Measurements from ENCODE around the gene LRRC23. TPM values are rescaled to one million over a fixed set of nuclear protein-coding genes. Genes with fewer than 3 reads are reported as not detected.

The LRRC23 gene
- total and polyA plus RNA-seq, 2 experiments from 2014 or later = 2.4 to 9.1 TPM

DNA sequence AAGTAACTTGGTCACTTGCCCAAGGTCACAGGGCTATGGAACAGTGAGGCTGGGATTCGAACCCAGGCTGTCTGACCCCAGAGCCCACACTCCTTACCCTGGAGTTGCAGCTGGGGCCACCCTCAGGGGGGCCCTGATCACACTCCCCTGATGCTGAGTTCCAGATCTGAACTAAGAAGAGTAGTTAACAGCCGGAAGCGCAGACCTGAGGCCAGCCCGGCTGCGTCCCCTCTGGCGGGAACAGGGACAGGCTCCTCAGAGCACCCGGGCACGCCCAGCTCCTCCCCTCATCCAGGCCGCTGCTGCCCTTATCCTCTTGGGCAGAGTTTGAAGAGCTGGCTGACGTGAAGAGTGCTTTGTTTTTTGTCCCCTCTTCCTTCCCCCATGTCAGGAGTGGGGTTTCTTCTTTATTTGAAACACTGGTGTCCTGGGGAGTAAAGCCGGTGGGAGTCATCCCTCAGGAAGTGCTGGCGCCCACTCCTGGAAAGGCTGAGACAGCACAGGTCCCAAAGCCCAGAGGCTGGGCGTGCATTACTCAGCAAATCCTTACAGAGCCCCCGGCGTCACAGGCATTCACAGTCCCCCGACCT lies 57.2 kb downstream of the LRRC23 start:
- peaks cover 4% of the 10 kb centered on the region; the same call in 1 of the 2 replicates for H4K20me1 ChIP-seq (replicated peaks; ENCODE audit: insufficient read depth)
- H3K4me3 ChIP-seq = peak overlapping the region; percentile 95
- H3F3A ChIP-seq (replicated peaks; ENCODE audit: low read depth) = peaks cover 39% of the 10 kb centered on the region
- ATAC-seq (peak; percentile 54), DNase-seq (ENCODE audit: low spot score) (peak; percentile 91)
- TF ChIP-seq ZNF114 (CRISPR knock-in tag; IDR thresholded peaks at IDR 0.05) (no peak), EZH2 (IDR thresholded peaks at IDR 0.05; ENCODE audit: low read depth, unreplicated experiment) (no peak), POLR2AphosphoS5 (IDR thresholded peaks at IDR 0.05; ENCODE audit: low read depth) (no peak; the same call in 1 of the 2 replicates), CREB1 (CRISPR knock-in tag; IDR thresholded peaks at IDR 0.05; ENCODE audit: low read depth) (peak; percentile 32; the same call in 1 of the 2 replicates), ZNF331 (CRISPR knock-in tag; IDR thresholded peaks at IDR 0.05; ENCODE audit: low read depth) (no peak), STAT1 (IDR thresholded peaks at IDR 0.05; ENCODE audit: unreplicated experiment) (no peak)
- TF ChIP-seq, protein P1, sequence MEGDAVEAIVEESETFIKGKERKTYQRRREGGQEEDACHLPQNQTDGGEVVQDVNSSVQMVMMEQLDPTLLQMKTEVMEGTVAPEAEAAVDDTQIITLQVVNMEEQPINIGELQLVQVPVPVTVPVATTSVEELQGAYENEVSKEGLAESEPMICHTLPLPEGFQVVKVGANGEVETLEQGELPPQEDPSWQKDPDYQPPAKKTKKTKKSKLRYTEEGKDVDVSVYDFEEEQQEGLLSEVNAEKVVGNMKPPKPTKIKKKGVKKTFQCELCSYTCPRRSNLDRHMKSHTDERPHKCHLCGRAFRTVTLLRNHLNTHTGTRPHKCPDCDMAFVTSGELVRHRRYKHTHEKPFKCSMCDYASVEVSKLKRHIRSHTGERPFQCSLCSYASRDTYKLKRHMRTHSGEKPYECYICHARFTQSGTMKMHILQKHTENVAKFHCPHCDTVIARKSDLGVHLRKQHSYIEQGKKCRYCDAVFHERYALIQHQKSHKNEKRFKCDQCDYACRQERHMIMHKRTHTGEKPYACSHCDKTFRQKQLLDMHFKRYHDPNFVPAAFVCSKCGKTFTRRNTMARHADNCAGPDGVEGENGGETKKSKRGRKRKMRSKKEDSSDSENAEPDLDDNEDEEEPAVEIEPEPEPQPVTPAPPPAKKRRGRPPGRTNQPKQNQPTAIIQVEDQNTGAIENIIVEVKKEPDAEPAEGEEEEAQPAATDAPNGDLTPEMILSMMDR (conservative IDR thresholded peaks at IDR 0.05; ENCODE audit: low read depth in 2 of 2) = peak; percentile 63 to 80
- H3K9me2 ChIP-seq (ENCODE audit: insufficient read depth) = no peaks in the 10 kb centered on the region
- H3K36me3 ChIP-seq (ENCODE audit: insufficient read depth) = peaks cover 15% of the 10 kb centered on the region
- no peaks in the 10 kb centered on the region for H3K9me3 Mint-ChIP-seq
- H3K4me3 Mint-ChIP-seq = peak overlapping the region; percentile 86
- peaks cover 51% of the 10 kb centered on the region for H3K4me1 Mint-ChIP-seq
- no peaks in the 10 kb centered on the region for H3K27me3 ChIP-seq (ENCODE audit: insufficient read depth)
- H3K27ac ChIP-seq (ENCODE audit: low read depth) = peak overlapping the region; percentile 91
- peak overlapping the region; percentile 98 for H3K27ac Mint-ChIP-seq
- peaks cover 25% of the 10 kb centered on the region for H3K27me3 Mint-ChIP-seq (ENCODE audit: insufficient read depth, low read depth, poor library complexity)
- H3K4me1 ChIP-seq (ENCODE audit: insufficient read depth) = peaks cover 38% of the 10 kb centered on the region
- H3K4me2 ChIP-seq = peak overlapping the region; percentile 98
- peaks cover 29% of the 10 kb centered on the region for H3K36me3 Mint-ChIP-seq (ENCODE audit: low read depth)
- H3K79me2 ChIP-seq (replicated peaks; ENCODE audit: insufficient read depth) = peaks cover 17% of the 10 kb centered on the region
- peak overlapping the region; percentile 83; the same call in 1 of the 2 replicates for H2AFZ ChIP-seq

DNA sequence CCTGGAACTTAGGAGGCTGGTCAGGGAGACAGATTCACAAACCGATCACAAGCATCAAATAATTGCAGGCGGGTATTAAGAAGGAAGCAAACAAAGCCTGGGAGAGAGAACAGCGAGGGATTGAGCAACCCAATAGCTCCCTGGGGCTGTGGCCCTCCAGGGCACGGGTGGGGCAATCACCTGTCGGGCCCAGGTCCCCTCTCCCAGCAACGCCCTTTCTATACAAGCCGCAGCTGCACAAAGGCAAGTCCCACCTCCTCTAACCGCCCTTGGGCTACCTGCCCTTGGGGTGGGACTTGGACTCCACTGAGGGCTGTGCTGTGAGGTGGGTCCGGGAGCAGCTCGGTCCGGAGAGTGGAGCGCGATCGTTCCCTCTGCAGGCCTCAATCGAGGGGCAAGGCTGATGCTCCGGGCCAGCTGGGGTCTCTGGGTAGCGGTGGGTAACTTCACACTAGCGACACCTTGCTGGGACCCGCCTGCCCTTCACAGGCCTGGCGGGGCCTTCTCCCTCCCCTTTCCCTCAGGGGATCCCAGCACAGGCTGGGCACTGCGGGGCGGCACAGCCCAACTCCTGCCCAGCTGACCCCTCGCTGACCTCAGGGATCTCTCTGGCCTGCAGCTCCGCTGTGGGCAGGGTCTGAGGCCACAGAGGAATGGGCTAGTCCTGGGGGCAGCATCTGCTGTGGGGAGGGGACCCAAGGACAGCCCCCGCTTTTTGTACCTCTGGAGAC lies 57.8 kb downstream of the LRRC23 start:
- Histone ChIP-seq H3K4me1 (ENCODE audit: insufficient read depth) (peaks cover 38% of the 10 kb centered on the region), H3K79me2 (replicated peaks; ENCODE audit: insufficient read depth) (peaks cover 21% of the 10 kb centered on the region), H3K27ac (ENCODE audit: low read depth) (peak overlapping the region; percentile 91), H3K27me3 (ENCODE audit: insufficient read depth) (no peaks in the 10 kb centered on the region), H3F3A (replicated peaks; ENCODE audit: low read depth) (peaks cover 45% of the 10 kb centered on the region), H2AFZ (peak overlapping the region; percentile 83), H3K36me3 (ENCODE audit: insufficient read depth) (peaks cover 15% of the 10 kb centered on the region), H3K4me3 (peak overlapping the region; percentile 95), H3K9me2 (ENCODE audit: insufficient read depth) (no peaks in the 10 kb centered on the region), H4K20me1 (replicated peaks; ENCODE audit: insufficient read depth) (peaks cover 4% of the 10 kb centered on the region; the same call in 1 of the 2 replicates), H3K4me2 (peak overlapping the region; percentile 98)
- Mint-ChIP-seq H3K4me3 (peak overlapping the region; percentile 86), H3K27ac (peak overlapping the region; percentile 98), H3K36me3 (ENCODE audit: low read depth) (peaks cover 35% of the 10 kb centered on the region), H3K9me3 (no peaks in the 10 kb centered on the region), H3K27me3 (ENCODE audit: insufficient read depth, low read depth, poor library complexity) (peaks cover 25% of the 10 kb centered on the region), H3K4me1 (peaks cover 51% of the 10 kb centered on the region)
- DNase-seq (ENCODE audit: low spot score) (peak; percentile 58), ATAC-seq (peak; percentile 9)
- TF ChIP-seq ZNF331 (CRISPR knock-in tag; IDR thresholded peaks at IDR 0.05; ENCODE audit: low read depth) (no peak), EZH2 (IDR thresholded peaks at IDR 0.05; ENCODE audit: low read depth, unreplicated experiment) (no peak), REST (IDR thresholded peaks at IDR 0.05; ENCODE audit: unreplicated experiment) (no peak), STAT1 (IDR thresholded peaks at IDR 0.05; ENCODE audit: unreplicated experiment) (no peak)
- TF ChIP-seq, protein P2, sequence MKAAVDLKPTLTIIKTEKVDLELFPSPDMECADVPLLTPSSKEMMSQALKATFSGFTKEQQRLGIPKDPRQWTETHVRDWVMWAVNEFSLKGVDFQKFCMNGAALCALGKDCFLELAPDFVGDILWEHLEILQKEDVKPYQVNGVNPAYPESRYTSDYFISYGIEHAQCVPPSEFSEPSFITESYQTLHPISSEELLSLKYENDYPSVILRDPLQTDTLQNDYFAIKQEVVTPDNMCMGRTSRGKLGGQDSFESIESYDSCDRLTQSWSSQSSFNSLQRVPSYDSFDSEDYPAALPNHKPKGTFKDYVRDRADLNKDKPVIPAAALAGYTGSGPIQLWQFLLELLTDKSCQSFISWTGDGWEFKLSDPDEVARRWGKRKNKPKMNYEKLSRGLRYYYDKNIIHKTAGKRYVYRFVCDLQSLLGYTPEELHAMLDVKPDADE (IDR thresholded peaks at IDR 0.05) = no peak
- TF ChIP-seq, protein P1 (conservative IDR thresholded peaks at IDR 0.05; ENCODE audit: low read depth in 2 of 2) = 0 out of 4 replicates have a peak, but pooled peaks of 1 of the 2 experiments have one; percentile 11

Measured in GM23338 (cell line).